Measurements from ENCODE around the gene KDM3A. TPM values are rescaled to one million over a fixed set of nuclear protein-coding genes. Genes with fewer than 3 reads are reported as not detected.

The KDM3A gene
- total RNA-seq, 3 donors from 2014 or later = 40.6 to 79.0 (median 61.3) TPM

DNA sequence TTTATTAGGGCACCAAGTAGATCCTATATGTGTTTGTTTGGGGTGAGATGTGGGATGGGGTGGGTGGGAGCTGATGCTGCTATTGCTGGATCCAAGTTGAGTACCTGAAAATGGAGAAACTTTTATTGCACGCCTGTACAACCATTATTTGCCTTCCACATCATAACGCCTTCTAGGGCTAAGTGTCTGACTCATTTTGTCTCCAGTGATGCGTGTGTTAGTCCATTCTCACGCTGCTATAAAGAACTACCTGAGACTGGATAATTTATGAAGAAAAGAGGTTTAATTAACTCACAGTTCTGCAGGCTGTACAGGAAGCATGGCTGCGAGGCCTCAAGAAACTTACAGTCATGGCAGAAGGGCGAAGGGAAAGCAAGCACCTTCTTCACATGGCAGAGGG lies 58.2 kb downstream of the KDM3A start:
- H3K27me3 ChIP-seq = no peaks in the 10 kb centered on the region
- no peak overlapping the region for H3K4me3 ChIP-seq
- no peaks in the 10 kb centered on the region for H3K4me1 ChIP-seq
- peaks cover 8 to 17% of the 10 kb centered on the region in 2 donors for H3K9me3 ChIP-seq
- H3K36me3 ChIP-seq = no peaks in the 10 kb centered on the region
- TF ChIP-seq, protein P1, sequence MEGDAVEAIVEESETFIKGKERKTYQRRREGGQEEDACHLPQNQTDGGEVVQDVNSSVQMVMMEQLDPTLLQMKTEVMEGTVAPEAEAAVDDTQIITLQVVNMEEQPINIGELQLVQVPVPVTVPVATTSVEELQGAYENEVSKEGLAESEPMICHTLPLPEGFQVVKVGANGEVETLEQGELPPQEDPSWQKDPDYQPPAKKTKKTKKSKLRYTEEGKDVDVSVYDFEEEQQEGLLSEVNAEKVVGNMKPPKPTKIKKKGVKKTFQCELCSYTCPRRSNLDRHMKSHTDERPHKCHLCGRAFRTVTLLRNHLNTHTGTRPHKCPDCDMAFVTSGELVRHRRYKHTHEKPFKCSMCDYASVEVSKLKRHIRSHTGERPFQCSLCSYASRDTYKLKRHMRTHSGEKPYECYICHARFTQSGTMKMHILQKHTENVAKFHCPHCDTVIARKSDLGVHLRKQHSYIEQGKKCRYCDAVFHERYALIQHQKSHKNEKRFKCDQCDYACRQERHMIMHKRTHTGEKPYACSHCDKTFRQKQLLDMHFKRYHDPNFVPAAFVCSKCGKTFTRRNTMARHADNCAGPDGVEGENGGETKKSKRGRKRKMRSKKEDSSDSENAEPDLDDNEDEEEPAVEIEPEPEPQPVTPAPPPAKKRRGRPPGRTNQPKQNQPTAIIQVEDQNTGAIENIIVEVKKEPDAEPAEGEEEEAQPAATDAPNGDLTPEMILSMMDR (IDR thresholded peaks at IDR 0.05) = no peak
- TF ChIP-seq POLR2A (IDR thresholded peaks at IDR 0.05) (no peak), POLR2AphosphoS5 (IDR thresholded peaks at IDR 0.05) (no peak)
- no peak overlapping the region for H3K27ac ChIP-seq
- no peak for DNase-seq (ENCODE audit: low spot score in 2 of 2)
- intact Hi-C loops (cut with DNase I; ENCODE audit: low total_unique reads) = no loop called here

DNA sequence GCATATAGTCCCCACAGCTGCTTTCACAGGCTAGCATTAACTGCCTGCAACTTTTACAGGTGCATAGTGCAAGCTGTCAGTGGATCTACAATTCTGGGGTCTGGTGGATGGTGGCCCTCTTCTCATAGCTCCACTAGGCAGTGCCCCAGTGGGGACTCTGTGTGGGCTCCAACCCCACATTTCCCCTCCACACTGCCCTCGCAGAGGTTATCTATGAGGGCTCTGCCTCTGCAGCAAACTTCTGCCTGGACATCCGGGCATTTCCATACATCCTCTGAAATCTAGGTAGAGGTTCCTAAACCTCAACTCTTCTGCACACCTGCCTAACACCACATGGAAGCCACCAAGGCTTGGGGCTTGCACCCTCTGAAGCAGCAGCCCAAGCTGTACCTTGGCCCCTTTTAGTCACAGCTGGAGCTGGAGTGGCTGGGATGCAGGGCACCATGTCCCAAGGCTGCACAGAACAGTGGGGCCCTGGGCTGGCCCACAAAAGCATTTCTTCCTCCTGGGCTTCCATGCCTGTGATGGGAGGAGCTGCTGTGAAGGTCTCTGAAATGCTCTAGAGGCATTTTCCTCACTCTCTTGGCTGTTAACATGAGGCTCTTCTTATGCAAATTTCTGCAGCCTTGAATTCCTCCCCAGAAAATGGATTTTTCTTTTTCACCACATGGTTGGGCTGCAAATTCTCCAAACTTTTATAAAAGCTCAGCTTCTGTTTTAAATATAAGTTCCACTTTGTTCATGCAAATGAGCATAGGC lies 59.3 kb downstream of the KDM3A start:
- Histone ChIP-seq H3K4me3 (no peak overlapping the region), H3K27me3 (no peaks in the 10 kb centered on the region), H3K27ac (no peak overlapping the region), H3K36me3 (no peaks in the 10 kb centered on the region), H3K9me3 (peaks cover 8 to 17% of the 10 kb centered on the region in 2 donors), H3K4me1 (no peaks in the 10 kb centered on the region)
- TF ChIP-seq POLR2AphosphoS5 (IDR thresholded peaks at IDR 0.05) (no peak), POLR2A (IDR thresholded peaks at IDR 0.05) (no peak)
- TF ChIP-seq, protein P1 (IDR thresholded peaks at IDR 0.05) = no peak
- DNase-seq (ENCODE audit: low spot score in 2 of 2) = no peak
- intact Hi-C loops (cut with DNase I; ENCODE audit: low total_unique reads) = no loop called here

DNA sequence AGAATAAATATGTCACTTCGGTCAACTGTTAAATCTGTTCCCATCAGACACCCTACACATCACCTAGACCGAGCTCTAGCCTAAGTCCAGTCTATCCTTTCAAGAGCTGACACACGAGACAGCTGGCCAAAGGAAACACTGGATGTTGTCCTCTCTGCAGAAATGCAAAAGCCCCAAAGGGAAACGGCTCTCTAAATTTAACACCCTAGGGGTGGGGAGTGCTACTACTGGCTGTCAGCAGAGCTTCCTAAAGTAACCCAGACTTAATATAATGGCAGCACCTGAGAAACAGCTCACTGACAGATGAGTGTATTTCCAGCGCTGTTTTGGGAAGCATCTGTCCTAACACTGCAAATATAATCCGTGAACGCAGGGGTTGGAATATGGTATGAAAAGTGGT lies 66.4 kb downstream of the KDM3A start:
- intact Hi-C loops (cut with DNase I; ENCODE audit: low total_unique reads) = no loop called here
- no peak for DNase-seq (ENCODE audit: low spot score in 2 of 2)
- no peaks in the 10 kb centered on the region for H3K9me3 ChIP-seq
- H3K27me3 ChIP-seq = no peaks in the 10 kb centered on the region
- no peaks in the 10 kb centered on the region for H3K36me3 ChIP-seq
- TF ChIP-seq, protein P1 (IDR thresholded peaks at IDR 0.05) = no peak
- TF ChIP-seq POLR2A (IDR thresholded peaks at IDR 0.05) (no peak), POLR2AphosphoS5 (IDR thresholded peaks at IDR 0.05) (no peak)
- H3K4me3 ChIP-seq = no peak overlapping the region
- H3K4me1 ChIP-seq = no peaks in the 10 kb centered on the region
- no peak overlapping the region for H3K27ac ChIP-seq

DNA sequence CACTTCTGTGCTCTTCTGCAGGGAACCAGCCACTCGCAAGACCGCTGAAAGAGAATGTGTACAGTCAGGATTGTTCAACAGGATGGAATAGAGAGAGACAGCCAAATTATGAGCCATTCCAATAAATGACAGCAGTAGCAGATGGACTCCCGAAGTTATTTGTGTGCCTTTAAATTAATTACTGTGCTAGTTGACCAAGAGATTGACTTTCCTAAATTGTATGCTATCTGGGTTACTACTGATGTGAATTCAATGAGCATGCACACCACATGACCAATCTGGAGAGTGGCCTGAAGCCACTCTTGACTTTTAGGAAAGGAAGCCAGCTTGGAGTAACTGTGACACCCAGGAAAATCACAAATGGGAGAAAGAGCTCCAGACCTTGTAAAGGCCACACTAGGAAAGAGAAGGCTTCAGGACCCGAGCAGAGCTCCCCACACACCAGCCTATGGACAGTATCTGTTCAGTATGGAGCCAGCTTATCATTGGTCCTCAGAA lies 69.3 kb downstream of the KDM3A start:
- Histone ChIP-seq H3K9me3 (no peaks in the 10 kb centered on the region), H3K27me3 (no peaks in the 10 kb centered on the region), H3K4me3 (no peak overlapping the region), H3K27ac (no peak overlapping the region), H3K36me3 (no peaks in the 10 kb centered on the region), H3K4me1 (no peaks in the 10 kb centered on the region)
- TF ChIP-seq POLR2AphosphoS5 (IDR thresholded peaks at IDR 0.05) (no peak), POLR2A (IDR thresholded peaks at IDR 0.05) (no peak)
- TF ChIP-seq, protein P1 (IDR thresholded peaks at IDR 0.05) = no peak
- no peak for DNase-seq (ENCODE audit: low spot score in 2 of 2)
- intact Hi-C loops (cut with DNase I; ENCODE audit: low total_unique reads) = no loop called here

DNA sequence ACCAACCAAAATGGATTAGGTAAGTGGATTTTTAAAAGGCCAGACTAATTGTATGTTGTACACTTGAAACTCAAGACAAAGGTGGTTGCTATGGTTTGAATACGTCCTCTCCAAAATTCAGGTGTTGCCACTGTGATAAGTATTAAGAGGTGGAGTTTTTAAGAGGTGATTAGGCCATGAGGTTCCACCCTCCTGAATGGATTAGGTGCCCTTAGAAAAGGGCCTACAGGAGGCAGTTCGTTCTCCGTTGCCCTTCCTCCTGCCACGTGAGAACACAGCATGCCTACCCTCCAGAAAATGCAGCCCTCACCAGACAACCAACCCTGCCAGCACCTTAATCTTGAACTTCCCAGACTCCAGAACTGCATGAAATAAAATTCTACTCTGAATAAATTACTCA lies 70.9 kb downstream of the KDM3A start:
- no peaks in the 10 kb centered on the region for H3K27me3 ChIP-seq
- DNase-seq (ENCODE audit: low spot score in 2 of 2) = no peak
- H3K4me3 ChIP-seq = no peak overlapping the region
- H3K4me1 ChIP-seq = no peaks in the 10 kb centered on the region
- intact Hi-C loops (cut with DNase I; ENCODE audit: low total_unique reads) = no loop called here
- TF ChIP-seq, protein P1 (IDR thresholded peaks at IDR 0.05) = no peak
- no peak for TF ChIP-seq POLR2AphosphoS5 (IDR thresholded peaks at IDR 0.05)
- no peaks in the 10 kb centered on the region for H3K9me3 ChIP-seq
- H3K27ac ChIP-seq = no peak overlapping the region
- no peaks in the 10 kb centered on the region for H3K36me3 ChIP-seq
